ENCODE results near the gene NT5C2. TPM values are rescaled to one million over a fixed set of nuclear protein-coding genes. Genes with fewer than 3 reads are reported as not detected.

Gene NT5C2
- total RNA-seq, 1 experiment from 2014 or later, result 91.2 TPM

- CTCF ChIA-PET, result interaction anchor here (1.4 kb wide), 1 partner anchor 154 kb away, joined by 3 read pairs; the partner anchor contains the start of gene CNNM2
- no peak overlapping the region for H3K4me3 ChIP-seq (ENCODE audit: low read depth, low read length)
These were observed 120.8 kb downstream of the NT5C2 start for GRCh38 chr10:103072276-103072675.

GRCh38 chr10:103069453-103070331 lies 123.4 kb downstream of the NT5C2 start:
- Histone ChIP-seq H3K4me3 (ENCODE audit: low read depth, low read length) (no peak overlapping the region), H3K27me3 (replicated peaks; ENCODE audit: control insufficient read depth, insufficient read depth, low read length) (no peaks in the 10 kb centered on the region), H3K4me1 (peaks cover 3% of the 10 kb centered on the region; the same call in 1 of the 2 replicates), H3K9me3 (no peaks in the 10 kb centered on the region), H3K36me3 (ENCODE audit: control insufficient read depth, insufficient read depth, low read length) (peaks cover 1% of the 10 kb centered on the region; the same call in 1 of the 2 replicates)
- Mint-ChIP-seq H3K4me1 (ENCODE audit: low read depth, unreplicated experiment) (no peaks in the 10 kb centered on the region), H3K36me3 (ENCODE audit: insufficient read depth, unreplicated experiment) (no peaks in the 10 kb centered on the region), H3K27me3 (ENCODE audit: insufficient read depth, unreplicated experiment) (no peaks in the 10 kb centered on the region), H3K4me3 (ENCODE audit: unreplicated experiment) (no peak overlapping the region), H3K9me3 (ENCODE audit: unreplicated experiment) (no peaks in the 10 kb centered on the region), H3K27ac (ENCODE audit: unreplicated experiment) (no peak overlapping the region)
- TF ChIP-seq CTCF (IDR thresholded peaks at IDR 0.05; ENCODE audit: insufficient read depth in 1 of 2, low read depth in 1 of 2, low read length in 1 of 2, severe bottlenecking in 1 of 2, unreplicated experiment in 1 of 2), result peak; percentile 77 to 78
- BruUV-seq (replicated peaks), result no TSS peak
- CTCF ChIA-PET, result interaction anchor here (1.2 to 3.0 kb wide), 2 partner anchors 145 to 152 kb away, joined by 4 to 20 read pairs; partner anchors contain the start of gene CNNM2
- DNase-seq, result peak; percentile 65 to 78
- intact Hi-C loops (cut with micrococcal nuclease; ENCODE audit: unreplicated experiment), result loop anchor here (1.0 to 2.0 kb wide), 3 partner anchors 152 to 341 kb away; no protein-coding TSS in a partner anchor
- POLR2A ChIA-PET, result no interaction called here

More at GRCh38 chr10:103072276-103072675, 120.8 kb downstream of the NT5C2 start:
- Histone ChIP-seq H3K4me1 (peaks cover 3% of the 10 kb centered on the region; the same call in 1 of the 2 replicates), H3K36me3 (ENCODE audit: control insufficient read depth, insufficient read depth, low read length) (no peaks in the 10 kb centered on the region; the same call in 1 of the 2 replicates), H3K9me3 (no peaks in the 10 kb centered on the region), H3K27me3 (replicated peaks; ENCODE audit: control insufficient read depth, insufficient read depth, low read length) (no peaks in the 10 kb centered on the region)
- intact Hi-C loops (cut with micrococcal nuclease; ENCODE audit: unreplicated experiment), result no loop called here
- Mint-ChIP-seq H3K27me3 (ENCODE audit: insufficient read depth, unreplicated experiment) (no peaks in the 10 kb centered on the region), H3K36me3 (ENCODE audit: insufficient read depth, unreplicated experiment) (no peaks in the 10 kb centered on the region), H3K4me1 (ENCODE audit: low read depth, unreplicated experiment) (no peaks in the 10 kb centered on the region), H3K9me3 (ENCODE audit: unreplicated experiment) (no peaks in the 10 kb centered on the region), H3K4me3 (ENCODE audit: unreplicated experiment) (no peak overlapping the region), H3K27ac (ENCODE audit: unreplicated experiment) (no peak overlapping the region)
- no peak for TF ChIP-seq CTCF (IDR thresholded peaks at IDR 0.05; ENCODE audit: insufficient read depth in 1 of 2, low read depth in 1 of 2, low read length in 1 of 2, severe bottlenecking in 1 of 2, unreplicated experiment in 1 of 2)
- BruUV-seq (replicated peaks), result no TSS peak
- POLR2A ChIA-PET, result no interaction called here
- no peak for DNase-seq

- H3K4me1 ChIP-seq, result peaks cover 3% of the 10 kb centered on the region; the same call in 1 of the 2 replicates
- H3K27ac Mint-ChIP-seq (ENCODE audit: unreplicated experiment), result no peak overlapping the region
These were observed 125.1 kb downstream of the NT5C2 start for GRCh38 chr10:103067956-103068355.

More at GRCh38 chr10:103067956-103068355, 125.1 kb downstream of the NT5C2 start:
- BruUV-seq (replicated peaks), result no TSS peak
- Histone ChIP-seq H3K36me3 (ENCODE audit: control insufficient read depth, insufficient read depth, low read length) (0 out of 2 replicates have a peak, but pooled peaks cover 1% of the 10 kb centered on the region), H3K9me3 (no peaks in the 10 kb centered on the region), H3K4me3 (ENCODE audit: low read depth, low read length) (no peak overlapping the region), H3K27me3 (replicated peaks; ENCODE audit: control insufficient read depth, insufficient read depth, low read length) (no peaks in the 10 kb centered on the region)
- H3K4me3 Mint-ChIP-seq (ENCODE audit: unreplicated experiment), result no peak overlapping the region
- intact Hi-C loops (cut with micrococcal nuclease; ENCODE audit: unreplicated experiment), result loop anchor here (2.0 kb wide), 1 partner anchor 339 kb away; no protein-coding TSS in a partner anchor
- TF ChIP-seq CTCF (IDR thresholded peaks at IDR 0.05; ENCODE audit: insufficient read depth in 1 of 2, low read depth in 1 of 2, low read length in 1 of 2, severe bottlenecking in 1 of 2, unreplicated experiment in 1 of 2), result no peak
- H3K36me3 Mint-ChIP-seq (ENCODE audit: insufficient read depth, unreplicated experiment), result no peaks in the 10 kb centered on the region
- ChIA-PET POLR2A (no interaction called here), CTCF (interaction anchor here (3.0 kb wide), 1 partner anchor 151 kb away, joined by 20 read pairs; the partner anchor contains the start of gene CNNM2)
- no peaks in the 10 kb centered on the region for H3K4me1 Mint-ChIP-seq (ENCODE audit: low read depth, unreplicated experiment)
- no peaks in the 10 kb centered on the region for H3K9me3 Mint-ChIP-seq (ENCODE audit: unreplicated experiment)
- DNase-seq, result no peak
- H3K27me3 Mint-ChIP-seq (ENCODE audit: insufficient read depth, unreplicated experiment), result no peaks in the 10 kb centered on the region

All from Caco-2 (cell line).